Hepatocyte (in vitro differentiated cells): ENCODE data around the gene ERCC3. TPM values are rescaled to one million over a fixed set of nuclear protein-coding genes. Genes with fewer than 3 reads are reported as not detected.
"Not testable (repeated sequence)": the region's sequence is repeated elsewhere in the genome, so short reads cannot be mapped to it uniquely, and the experiment has no call there.

Source experiments
- DNase-seq: peaks from one replicate; pipeline ENCODE4 v3.0.0-alpha.2; 2016; ENCODE audit warnings: low spot score
- H2AFZ ChIP-seq: fragments of 200-600 bp; sonication (generic); 2 replicates; pipeline ENCODE4 v1.6.0; 2016; ENCODE audit warnings: antibody characterized with exemption, mild to moderate bottlenecking
- H3K27ac ChIP-seq: fragments of 200-600 bp; sonication (generic); 2 replicates; pipeline ENCODE4 v1.5.1; 2016; ENCODE audit warnings: mild to moderate bottlenecking
- H3K27me3 ChIP-seq: fragments of 200-600 bp; sonication (generic); 2 replicates; pipeline ENCODE4 v1.6.1; 2016
- H3K36me3 ChIP-seq: fragments of 200-600 bp; sonication (generic); replicated peaks from 2 replicates; pipeline ENCODE4 v1.5.1; 2016; ENCODE audit warnings: low read depth; ENCODE audit not compliant: insufficient read depth
- H3K4me1 ChIP-seq: fragments of 200-600 bp; sonication (generic); 2 replicates; pipeline ENCODE4 v1.5.1; 2016; ENCODE audit warnings: mild to moderate bottlenecking, moderate library complexity; ENCODE audit not compliant: insufficient read depth
- H3K4me2 ChIP-seq: fragments of 200-600 bp; sonication (generic); 2 replicates; pipeline ENCODE4 v1.6.0; 2016
- H3K4me3 ChIP-seq: fragments of 200-600 bp; sonication (generic); 2 replicates; pipeline ENCODE4 v1.5.1; 2016; ENCODE audit warnings: mild to moderate bottlenecking
- H3K79me2 ChIP-seq: fragments of 200-600 bp; sonication (generic); 2 replicates; pipeline ENCODE4 v1.6.0; 2017; ENCODE audit warnings: mild to moderate bottlenecking
- H3K9me2 ChIP-seq: fragments of 200-600 bp; sonication (generic); replicated peaks from 2 replicates; pipeline ENCODE4 v1.6.0; 2017; ENCODE audit warnings: mild to moderate bottlenecking; ENCODE audit not compliant: insufficient read depth
- H3K9me3 ChIP-seq: fragments of 200-600 bp; sonication (generic); 2 replicates; pipeline ENCODE4 v1.5.1; 2016; ENCODE audit warnings: low read depth, mild to moderate bottlenecking
- H4K20me1 ChIP-seq: fragments of 200-600 bp; sonication (generic); 2 replicates; pipeline ENCODE4 v1.6.0; 2016; ENCODE audit warnings: mild to moderate bottlenecking; ENCODE audit not compliant: insufficient read depth, poor library complexity, severe bottlenecking
- CTCF ChIP-seq: fragments of 200-600 bp; sonication (generic); IDR thresholded peaks from 2 replicates; pipeline ENCODE4 v1.5.1; 2016; ENCODE audit warnings: antibody characterized with exemption, mild to moderate bottlenecking; ENCODE audit not compliant: poor library complexity
- EZH2 ChIP-seq: fragments of 200-600 bp; sonication (generic); IDR thresholded peaks from 2 replicates; pipeline ENCODE4 v1.6.1; 2016; ENCODE audit warnings: antibody characterized with exemption, mild to moderate bottlenecking, borderline replicate concordance
- EZH2phosphoT487 ChIP-seq: fragments of 200-600 bp; sonication (generic); IDR thresholded peaks from one replicate; pipeline ENCODE4 v1.6.1; 2018; ENCODE audit warnings: antibody characterized with exemption, mild to moderate bottlenecking, low read depth, moderate library complexity; ENCODE audit not compliant: unreplicated experiment, severe bottlenecking
- WGBS: methylation state at CpG from one replicate; pipeline ENCODE4 v1.1.6; 2016; ENCODE audit warnings: low lambda C conversion rate; ENCODE audit errors: missing lambda C conversion rate; 5-methylcytosine and 5-hydroxymethylcytosine counted together
- polyA plus RNA-seq: library from polyadenylated mRNA; unstranded; fragments of >200 nt; fragmentation: Nextera tagmentation; extraction: Ambion mirVana; gene quantifications from 2 replicates; pipeline ENCODE4 v1.2.1, GENCODE V29; 2016
- total RNA-seq: library from RNA; depleted of rRNA; stranded (reverse); fragments of >200 nt; gene quantifications from 2 replicates; pipeline ENCODE4 v1.2.3, GENCODE V29; 2014

Gene ERCC3
- total and polyA plus RNA-seq, 2 experiments from 2014 or later = 40.7 to 43.5 TPM

GRCh38 chr2:127229555-127229954 is 64.4 kb downstream of the ERCC3 start:
- H3K9me2 ChIP-seq = no peaks in the 10 kb centered on the region
- no peak overlapping the region for H3K4me3 ChIP-seq
- no peaks in the 10 kb centered on the region for H3K27me3 ChIP-seq
- TF ChIP-seq EZH2phosphoT487 (no peak), EZH2 (no peak), CTCF (no peak)
- no peak for DNase-seq
- H4K20me1 ChIP-seq = no peaks in the 10 kb centered on the region
- no peak overlapping the region for H3K27ac ChIP-seq
- H3K9me3 ChIP-seq = no peaks in the 10 kb centered on the region
- no peaks in the 10 kb centered on the region for H3K36me3 ChIP-seq
- H3K4me1 ChIP-seq = peaks cover 16% of the 10 kb centered on the region
- no peak overlapping the region for H3K4me2 ChIP-seq
- 96% methylated on average over 4 of the region's 4 CpGs for WGBS
- H2AFZ ChIP-seq = no peak overlapping the region
- H3K79me2 ChIP-seq = no peaks in the 10 kb centered on the region

GRCh38 chr2:127228102-127228501 is 65.8 kb downstream of the ERCC3 start:
- no peaks in the 10 kb centered on the region for H3K9me3 ChIP-seq
- no peak overlapping the region for H3K27ac ChIP-seq
- 90% methylated on average over 5 of the region's 5 CpGs for WGBS
- H3K4me1 ChIP-seq = peaks cover 16% of the 10 kb centered on the region
- H3K27me3 ChIP-seq = no peaks in the 10 kb centered on the region
- no peaks in the 10 kb centered on the region for H3K36me3 ChIP-seq
- no peak overlapping the region for H2AFZ ChIP-seq
- no peaks in the 10 kb centered on the region for H3K79me2 ChIP-seq
- H3K4me3 ChIP-seq = no peak overlapping the region
- TF ChIP-seq EZH2 = no peak
- no peak for TF ChIP-seq CTCF
- TF ChIP-seq EZH2phosphoT487 = no peak
- DNase-seq = no peak
- no peak overlapping the region for H3K4me2 ChIP-seq
- no peaks in the 10 kb centered on the region for H4K20me1 ChIP-seq
- H3K9me2 ChIP-seq = no peaks in the 10 kb centered on the region

- not testable (repeated sequence) for H3K79me2 ChIP-seq, H3K9me3 ChIP-seq, H3K4me2 ChIP-seq, H3K4me3 ChIP-seq, H2AFZ ChIP-seq, H4K20me1 ChIP-seq, H3K9me2 ChIP-seq, DNase-seq, H3K27me3 ChIP-seq, H3K36me3 ChIP-seq
- H3K27ac ChIP-seq = peak overlapping the region; percentile 6
- H3K4me1 ChIP-seq = peaks cover 16% of the 10 kb centered on the region
- WGBS = 95% methylated on average over 5 of the region's 5 CpGs
Observed at GRCh38 chr2:127227264-127227660, 66.7 kb downstream of the ERCC3 start.

GRCh38 chr2:127226520-127227263 is 67.3 kb downstream of the ERCC3 start:
- Histone ChIP-seq H3K79me2 (no peaks in the 10 kb centered on the region), H3K9me3 (no peaks in the 10 kb centered on the region), H3K27me3 (no peaks in the 10 kb centered on the region), H2AFZ (no peak overlapping the region), H3K36me3 (no peaks in the 10 kb centered on the region), H3K27ac (peak overlapping the region; percentile 18), H4K20me1 (no peaks in the 10 kb centered on the region), H3K9me2 (no peaks in the 10 kb centered on the region), H3K4me3 (no peak overlapping the region), H3K4me2 (peak overlapping the region; percentile 51), H3K4me1 (peaks cover 16% of the 10 kb centered on the region)
- WGBS = 27% methylated on average over 10 of the region's 10 CpGs
- peak; percentile 82 for DNase-seq
- TF ChIP-seq CTCF (no peak), EZH2 (no peak), EZH2phosphoT487 (no peak)
